Forelimb muscle (tissue), 1 donor: ENCODE data around the gene PIAS2. TPM values are rescaled to one million over a fixed set of nuclear protein-coding genes. Genes with fewer than 3 reads are reported as not detected.
"Not testable (repeated sequence)": the region's sequence is repeated elsewhere in the genome, so short reads cannot be mapped to it uniquely, and the experiment has no call there.

Experiments used
- DNase-seq: peaks from one replicate; pipeline ENCODE4 v3.0.0-alpha.2; 2013; ENCODE audit warnings: low read depth
- polyA plus RNA-seq: library from polyadenylated mRNA; unstranded; fragments of 120-200 nt; gene quantifications from one replicate; pipeline ENCODE4 v1.2.1, GENCODE V29; 2013; ENCODE audit not compliant: insufficient read length

PIAS2 gene
- polyA plus RNA-seq = 27.9 TPM

GRCh38 chr18:46917108-46917802 lies at the start of gene PIAS2, which contains the start of gene KATNAL2:
PIAS2 (minus strand) TSS chr18:46917507; CDS start chr18:46917345, 162 bp downstream.
KATNAL2 (plus strand) TSS chr18:46917602; CDS start chr18:46946873, 29,271 bp downstream.
- no peak for DNase-seq

- DNase-seq = not testable (repeated sequence)
These were observed 49.0 kb upstream of the PIAS2 start for GRCh38 chr18:46966266-46966665.

GRCh38 chr18:46964579-46965293 lies 47.4 kb upstream of the PIAS2 start:
- DNase-seq = not testable (repeated sequence)

- DNase-seq = not testable (repeated sequence)
These were observed 46.6 kb upstream of the PIAS2 start for GRCh38 chr18:46963656-46964578.

GRCh38 chr18:46958209-46958608 lies 40.9 kb upstream of the PIAS2 start:
- no peak for DNase-seq

- no peak for DNase-seq
These were observed 35.9 kb upstream of the PIAS2 start for GRCh38 chr18:46953195-46953594.

- DNase-seq = no peak
These were observed 32.9 kb upstream of the PIAS2 start for GRCh38 chr18:46950064-46950656.

- no peak for DNase-seq
These were observed 29.5 kb upstream of the PIAS2 start for GRCh38 chr18:46946656-46947282.

- no peak for DNase-seq
These were observed 25.3 kb upstream of the PIAS2 start for GRCh38 chr18:46942646-46943045.

GRCh38 chr18:46939998-46940571 lies 22.8 kb upstream of the PIAS2 start:
- no peak for DNase-seq

- DNase-seq = no peak
These were observed 22.1 kb upstream of the PIAS2 start for GRCh38 chr18:46939337-46939963.

- DNase-seq = no peak
These were observed 3.3 kb upstream of the PIAS2 start for GRCh38 chr18:46920653-46921052.

- no peak for DNase-seq
These were observed 2.8 kb upstream of the PIAS2 start for GRCh38 chr18:46920067-46920466.

GRCh38 chr18:46917803-46918600 lies 695 bp upstream of the PIAS2 start:
- DNase-seq = no peak

- no peak for DNase-seq
These were observed 678 bp downstream of the PIAS2 start for GRCh38 chr18:46916551-46917107.

- no peak for DNase-seq
These were observed 1.3 kb downstream of the PIAS2 start for GRCh38 chr18:46915800-46916550.

GRCh38 chr18:46910856-46911255 lies 6.5 kb downstream of the PIAS2 start:
- DNase-seq = no peak

- no peak for DNase-seq
These were observed 7.8 kb downstream of the PIAS2 start for GRCh38 chr18:46909497-46909896.
